Activated naive CD8-positive, alpha-beta T cell treated with anti-CD3 and anti-CD28 coated beads, Interleukin-2, amount 50 U/mL, for 24 hours (primary cell): Measurements from ENCODE around the gene NTHL1.

Experiments used
- ATAC-seq: fragments of 150-1000 bp; cut with Tn5 transposase; one replicate; pipeline ENCODE4 v1.10.0; 2021
- DNase-seq: peaks from one replicate; pipeline ENCODE4 v3.0.0; 2021
- H3K27ac Mint-ChIP-seq: one replicate; pipeline ENCODE4 v1.8.0; 2021; ENCODE audit warnings: mild to moderate bottlenecking, mixed read lengths
- H3K27me3 Mint-ChIP-seq: one replicate; pipeline ENCODE4 v1.8.0; 2021; ENCODE audit warnings: mixed read lengths
- H3K36me3 Mint-ChIP-seq: one replicate; pipeline ENCODE4 v1.8.0; 2021; ENCODE audit warnings: low read depth, mixed read lengths
- H3K4me1 Mint-ChIP-seq: one replicate; pipeline ENCODE4 v1.8.0; 2021; ENCODE audit warnings: mixed read lengths
- H3K4me3 Mint-ChIP-seq: one replicate; pipeline ENCODE4 v1.8.0; 2021; ENCODE audit warnings: mild to moderate bottlenecking, moderate library complexity, mixed read lengths
- H3K9me3 Mint-ChIP-seq: one replicate; pipeline ENCODE4 v1.8.0; 2021; ENCODE audit warnings: mixed read lengths

NTHL1 gene

DNA sequence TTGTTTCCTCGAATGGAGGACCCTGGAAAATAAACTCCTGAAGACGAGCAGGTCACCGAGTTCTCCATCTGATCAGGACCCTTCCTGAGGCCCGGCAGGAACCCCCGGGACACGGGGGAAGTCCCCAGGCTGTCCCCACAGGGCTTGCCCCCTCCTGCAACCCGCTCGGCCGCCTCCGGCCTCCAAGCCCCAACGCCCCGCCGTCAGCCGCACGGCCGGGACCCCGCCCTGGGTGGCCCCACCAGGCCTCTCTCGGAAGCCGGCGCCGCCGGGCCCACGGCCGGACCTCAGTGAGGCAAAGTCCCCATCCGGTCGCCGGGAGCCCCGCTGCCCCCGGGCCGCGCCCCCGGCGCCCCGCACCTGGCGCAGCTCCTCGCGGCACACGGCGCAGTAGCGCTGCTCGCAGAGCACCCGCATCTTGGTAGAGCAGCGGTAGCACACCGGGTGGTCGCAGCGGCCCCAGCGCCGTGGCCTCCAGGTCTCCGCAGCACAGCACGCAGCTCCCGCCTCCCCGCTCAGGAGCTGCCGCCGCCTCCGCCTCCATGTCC is 38.4 kb downstream of the NTHL1 start:
- Mint-ChIP-seq H3K27me3 (no peaks in the 10 kb centered on the region), H3K9me3 (no peaks in the 10 kb centered on the region), H3K4me3 (peak overlapping the region; percentile 96), H3K36me3 (peaks cover 22% of the 10 kb centered on the region), H3K4me1 (peaks cover 47% of the 10 kb centered on the region), H3K27ac (peak overlapping the region; percentile 82)
- ATAC-seq (peak; percentile 12), DNase-seq (no peak)

GRCh38 chr16:2008631-2009163 is 38.9 kb downstream of the NTHL1 start:
- DNase-seq = peak; percentile 65
- no peak for ATAC-seq
- Mint-ChIP-seq H3K36me3 (peaks cover 22% of the 10 kb centered on the region), H3K4me3 (peak overlapping the region; percentile 96), H3K27ac (peak overlapping the region; percentile 82), H3K4me1 (peaks cover 47% of the 10 kb centered on the region), H3K9me3 (no peaks in the 10 kb centered on the region), H3K27me3 (no peaks in the 10 kb centered on the region)

DNA sequence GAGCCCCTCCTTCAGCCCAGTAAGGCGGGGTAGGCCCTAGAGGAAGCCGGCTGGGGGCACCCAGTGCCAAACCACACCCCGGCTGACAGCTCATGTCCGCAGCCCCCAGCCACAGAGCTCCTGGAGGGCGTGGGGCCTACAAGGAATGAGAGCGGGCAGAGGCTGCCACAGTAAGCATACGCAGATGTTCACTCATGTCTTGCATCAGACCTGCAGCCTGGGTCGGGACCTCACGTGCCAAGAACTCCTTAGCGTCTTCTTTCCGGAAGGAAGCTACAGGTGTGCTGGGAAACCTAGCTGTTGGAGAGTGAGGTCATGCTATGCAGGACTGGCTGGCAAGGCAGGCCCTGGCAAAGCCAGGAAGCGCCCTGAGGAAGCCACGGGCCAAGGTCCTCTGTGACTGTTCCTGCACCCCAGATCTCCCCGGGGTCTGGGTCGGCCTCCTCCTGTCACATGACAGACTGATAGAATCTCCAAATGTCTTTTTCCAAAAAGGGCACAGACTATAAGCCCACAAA is 39.6 kb downstream of the NTHL1 start:
- peaks cover 47% of the 10 kb centered on the region for H3K4me1 Mint-ChIP-seq
- H3K27ac Mint-ChIP-seq = peak overlapping the region; percentile 82
- ATAC-seq (no peak), DNase-seq (peak; percentile 54)
- H3K9me3 Mint-ChIP-seq = no peaks in the 10 kb centered on the region
- H3K36me3 Mint-ChIP-seq = peaks cover 22% of the 10 kb centered on the region
- no peaks in the 10 kb centered on the region for H3K27me3 Mint-ChIP-seq
- H3K4me3 Mint-ChIP-seq = peak overlapping the region; percentile 96

- peak overlapping the region; percentile 82 for H3K27ac Mint-ChIP-seq
- DNase-seq (no peak), ATAC-seq (no peak)
- no peaks in the 10 kb centered on the region for H3K9me3 Mint-ChIP-seq
- H3K27me3 Mint-ChIP-seq = no peaks in the 10 kb centered on the region
- H3K4me1 Mint-ChIP-seq = peaks cover 47% of the 10 kb centered on the region
- H3K36me3 Mint-ChIP-seq = peaks cover 24% of the 10 kb centered on the region
- H3K4me3 Mint-ChIP-seq = peak overlapping the region; percentile 96
Observed at GRCh38 chr16:2007081-2007836, 40.4 kb downstream of the NTHL1 start.

DNA sequence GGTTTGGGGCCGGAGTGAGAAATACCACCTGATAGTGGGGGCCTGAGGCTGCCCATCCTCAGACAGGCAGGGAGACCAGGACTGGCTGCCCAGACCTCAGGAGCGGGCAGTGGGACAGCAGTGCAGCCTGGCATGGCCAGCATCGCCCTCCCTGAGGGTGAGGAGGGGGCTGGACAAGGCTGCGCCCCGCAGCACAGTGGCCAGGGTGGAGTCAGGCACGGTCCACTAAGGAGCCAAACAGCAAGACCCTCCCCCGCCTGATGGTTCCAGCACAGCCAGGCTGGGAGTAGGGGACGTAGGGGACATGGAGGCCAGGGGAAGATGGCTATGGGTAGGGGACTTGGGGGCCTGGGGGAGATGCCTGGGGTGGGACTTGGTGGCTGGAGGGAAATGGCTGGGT is 41.3 kb downstream of the NTHL1 start:
- Mint-ChIP-seq H3K9me3 (no peaks in the 10 kb centered on the region), H3K27me3 (no peaks in the 10 kb centered on the region), H3K36me3 (peaks cover 26% of the 10 kb centered on the region), H3K4me3 (peak overlapping the region; percentile 45), H3K27ac (peak overlapping the region; percentile 62), H3K4me1 (peaks cover 45% of the 10 kb centered on the region)
- ATAC-seq = no peak
- no peak for DNase-seq

- no peaks in the 10 kb centered on the region for H3K27me3 Mint-ChIP-seq
- peaks cover 43% of the 10 kb centered on the region for H3K4me1 Mint-ChIP-seq
- no peak overlapping the region for H3K27ac Mint-ChIP-seq
- DNase-seq (no peak), ATAC-seq (no peak)
- no peaks in the 10 kb centered on the region for H3K9me3 Mint-ChIP-seq
- no peak overlapping the region for H3K4me3 Mint-ChIP-seq
- peaks cover 29% of the 10 kb centered on the region for H3K36me3 Mint-ChIP-seq
Observed at GRCh38 chr16:2005646-2006045, 42.0 kb downstream of the NTHL1 start.

DNA sequence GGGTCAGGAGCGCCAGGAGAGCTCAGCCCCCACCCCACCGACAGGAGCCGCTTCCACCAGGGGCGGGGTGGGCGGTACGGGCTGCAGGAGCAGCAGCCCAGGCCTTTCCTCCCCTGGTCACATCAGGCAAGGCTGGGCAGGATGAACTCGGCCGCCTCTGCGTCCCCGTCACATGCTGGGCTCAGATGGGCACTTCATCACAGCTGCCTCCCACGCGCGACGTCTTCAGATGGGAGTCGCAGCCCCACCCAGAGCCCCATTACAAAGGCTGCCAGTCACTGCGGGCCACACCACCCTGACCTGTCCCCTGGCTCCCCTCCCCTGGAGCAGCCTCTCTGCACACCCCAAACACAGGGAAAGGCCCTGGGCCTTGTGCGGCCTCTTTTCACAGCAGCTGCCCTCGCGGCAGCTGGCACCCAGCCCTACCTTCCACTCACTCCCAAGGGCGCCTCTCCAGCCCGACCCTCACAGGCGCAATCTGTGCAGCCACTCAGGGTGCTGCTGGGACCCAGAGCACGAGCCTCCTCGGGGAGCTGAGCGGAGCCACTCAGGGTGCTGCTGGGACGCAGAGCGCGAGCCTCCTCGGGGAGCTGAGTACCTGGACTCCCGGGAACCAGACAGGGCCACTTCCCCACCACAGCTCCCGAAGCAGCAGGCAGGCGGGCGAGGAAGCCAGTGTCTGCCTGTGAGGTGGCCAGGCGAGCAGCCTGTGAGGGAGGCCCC is 42.7 kb downstream of the NTHL1 start:
- no peak overlapping the region for H3K27ac Mint-ChIP-seq
- no peaks in the 10 kb centered on the region for H3K27me3 Mint-ChIP-seq
- H3K4me1 Mint-ChIP-seq = peaks cover 38% of the 10 kb centered on the region
- H3K36me3 Mint-ChIP-seq = peaks cover 25% of the 10 kb centered on the region
- no peak for DNase-seq
- H3K4me3 Mint-ChIP-seq = no peak overlapping the region
- ATAC-seq = no peak
- no peaks in the 10 kb centered on the region for H3K9me3 Mint-ChIP-seq

DNA sequence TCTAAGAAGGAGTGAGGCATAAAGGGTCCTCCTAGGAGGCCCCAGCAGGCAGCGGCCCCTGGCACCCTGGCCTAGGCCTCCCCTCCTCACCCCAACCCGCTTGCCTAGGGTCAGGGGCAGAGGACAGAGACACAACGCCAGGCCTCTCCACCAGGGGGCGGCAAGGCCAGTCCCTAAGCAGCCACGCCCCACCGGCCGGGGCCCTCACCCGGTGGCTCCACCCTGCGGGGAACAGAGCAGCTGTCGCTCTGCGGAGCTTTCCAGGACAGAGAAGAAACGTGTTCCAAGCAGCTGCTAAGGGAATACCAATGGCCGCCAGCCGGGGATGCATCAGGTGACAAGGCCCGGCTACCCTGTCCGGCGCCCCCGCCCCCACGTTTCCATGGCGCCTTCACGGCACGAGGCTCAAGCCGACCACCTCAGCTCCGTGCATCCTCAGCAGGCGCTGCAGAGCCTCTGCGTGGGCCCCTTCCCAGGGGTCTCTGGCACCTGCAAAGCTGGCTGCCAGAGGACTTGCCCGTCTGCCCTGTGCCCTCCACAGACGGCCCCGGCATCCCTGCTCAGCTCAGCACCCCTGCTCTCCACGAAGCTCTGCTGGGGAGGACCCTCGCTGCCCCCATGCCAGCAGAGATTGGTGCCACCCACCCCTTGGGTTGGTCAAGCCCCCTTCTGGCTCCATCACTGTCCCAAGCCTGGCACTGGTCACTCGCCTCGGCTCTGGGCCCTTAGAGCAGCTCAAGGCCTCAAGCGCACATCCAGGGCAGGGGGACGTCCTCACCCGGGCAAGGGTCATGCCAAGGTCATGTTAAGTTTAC is 43.6 kb downstream of the NTHL1 start:
- Mint-ChIP-seq H3K36me3 (peaks cover 25% of the 10 kb centered on the region), H3K9me3 (no peaks in the 10 kb centered on the region), H3K27me3 (no peaks in the 10 kb centered on the region), H3K4me3 (no peak overlapping the region), H3K4me1 (peaks cover 38% of the 10 kb centered on the region), H3K27ac (no peak overlapping the region)
- ATAC-seq (peak; percentile 87), DNase-seq (peak; percentile 91)

DNA sequence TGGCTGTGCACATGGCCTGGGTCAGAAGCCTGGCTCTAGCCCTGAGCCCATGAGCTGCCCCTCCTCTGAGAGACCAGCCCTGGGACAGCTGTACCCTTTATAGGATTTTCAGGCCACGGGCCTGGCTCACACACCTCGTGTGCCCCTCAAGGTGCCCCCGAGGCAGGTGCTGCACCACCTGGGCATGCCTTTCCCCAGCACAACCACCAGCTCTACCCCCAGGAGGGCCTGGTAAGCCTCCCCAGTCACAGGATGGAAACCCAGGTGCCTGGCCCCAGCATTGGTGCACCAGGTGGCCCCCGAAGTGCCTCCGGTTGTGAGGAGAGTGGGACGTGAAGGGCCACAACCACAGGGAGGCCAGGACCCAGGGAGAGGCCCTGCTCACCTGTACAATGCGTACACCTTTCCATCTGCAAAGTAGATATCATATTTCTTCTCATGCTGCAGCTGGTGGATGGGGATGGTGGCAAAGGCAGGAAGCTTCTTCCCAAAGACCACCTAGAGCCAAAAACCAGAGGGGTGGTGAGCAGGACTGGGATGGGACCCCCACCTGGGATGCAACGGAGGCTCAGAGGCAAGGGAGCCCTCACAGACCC is 44.3 kb downstream of the NTHL1 start:
- Mint-ChIP-seq H3K9me3 (no peaks in the 10 kb centered on the region), H3K27me3 (no peaks in the 10 kb centered on the region), H3K4me3 (no peak overlapping the region), H3K4me1 (peaks cover 33% of the 10 kb centered on the region), H3K27ac (no peak overlapping the region), H3K36me3 (peaks cover 21% of the 10 kb centered on the region)
- no peak for ATAC-seq
- no peak for DNase-seq

DNA sequence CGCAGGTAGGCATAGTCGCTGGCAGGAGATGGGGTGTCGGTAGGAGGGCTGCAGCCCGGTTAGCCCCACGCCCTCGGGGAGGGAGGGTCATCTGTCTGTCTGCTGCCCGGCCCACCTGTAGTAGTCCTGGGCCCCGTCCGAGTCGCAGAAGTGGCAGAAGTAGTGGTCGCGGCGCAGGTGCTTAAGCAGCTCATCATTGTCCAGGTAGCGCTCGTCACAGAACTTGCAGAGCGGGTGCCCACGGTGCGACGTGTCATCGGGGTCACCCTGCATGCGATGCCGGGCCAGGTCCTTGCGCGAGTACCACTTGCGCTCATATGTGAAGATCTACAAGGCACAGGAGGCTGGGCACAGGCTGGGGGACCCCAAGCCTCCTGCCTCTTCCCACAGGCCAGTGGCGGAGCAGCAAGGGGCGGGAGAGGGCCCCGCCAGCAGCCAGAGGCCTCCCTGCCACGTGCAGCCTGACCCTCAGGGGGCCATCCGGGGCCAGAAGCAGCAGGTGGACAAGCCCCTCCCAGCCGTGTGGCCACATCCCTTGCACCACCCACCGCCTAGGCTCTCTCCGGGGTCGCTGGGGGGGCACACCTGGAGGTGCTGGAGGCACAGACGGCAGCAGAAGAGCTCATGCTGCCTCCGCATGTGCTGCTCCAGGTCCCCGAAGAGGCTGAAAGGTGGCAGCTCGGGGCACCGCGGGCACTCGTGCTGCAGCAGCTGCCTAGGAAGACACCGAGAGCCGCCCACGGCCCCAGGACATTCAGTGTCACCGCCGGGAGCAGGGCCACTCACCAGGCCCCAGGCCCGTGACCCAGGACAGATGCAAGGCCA is 45.0 kb downstream of the NTHL1 start:
- no peaks in the 10 kb centered on the region for H3K27me3 Mint-ChIP-seq
- no peak overlapping the region for H3K4me3 Mint-ChIP-seq
- peak overlapping the region; percentile 59 for H3K27ac Mint-ChIP-seq
- no peak for DNase-seq
- no peaks in the 10 kb centered on the region for H3K9me3 Mint-ChIP-seq
- peaks cover 26% of the 10 kb centered on the region for H3K4me1 Mint-ChIP-seq
- peaks cover 18% of the 10 kb centered on the region for H3K36me3 Mint-ChIP-seq
- no peak for ATAC-seq

GRCh38 chr16:2001456-2002355 is 45.9 kb downstream of the NTHL1 start:
- Mint-ChIP-seq H3K4me1 (peaks cover 22% of the 10 kb centered on the region), H3K36me3 (peaks cover 21% of the 10 kb centered on the region), H3K27me3 (no peaks in the 10 kb centered on the region), H3K27ac (no peak overlapping the region), H3K4me3 (no peak overlapping the region), H3K9me3 (no peaks in the 10 kb centered on the region)
- ATAC-seq = no peak
- DNase-seq = no peak

DNA sequence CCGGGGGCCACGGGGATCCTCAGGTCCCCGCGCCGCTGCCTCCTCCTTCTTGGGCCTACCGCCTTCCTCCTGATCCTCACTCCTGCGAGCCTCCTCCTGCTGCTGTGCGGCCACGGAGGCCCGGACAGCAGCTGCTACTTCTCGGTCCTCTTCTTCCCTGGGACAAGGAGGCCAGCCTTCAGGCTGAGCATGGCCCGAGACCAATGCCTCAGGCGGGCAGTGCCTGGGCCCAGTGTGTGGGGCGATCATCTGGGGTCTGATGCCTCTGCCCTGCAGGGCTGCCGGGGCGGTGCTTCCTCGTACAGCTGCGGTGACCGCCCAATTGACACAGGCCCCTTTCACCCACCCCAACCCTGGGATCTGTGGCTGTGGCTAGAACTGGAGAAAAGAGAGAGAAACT is 46.6 kb downstream of the NTHL1 start:
- H3K27me3 Mint-ChIP-seq = no peaks in the 10 kb centered on the region
- no peaks in the 10 kb centered on the region for H3K9me3 Mint-ChIP-seq
- no peak for DNase-seq
- H3K4me1 Mint-ChIP-seq = peaks cover 24% of the 10 kb centered on the region
- no peak for ATAC-seq
- no peak overlapping the region for H3K27ac Mint-ChIP-seq
- no peak overlapping the region for H3K4me3 Mint-ChIP-seq
- H3K36me3 Mint-ChIP-seq = peaks cover 22% of the 10 kb centered on the region
